ENCODE results near the gene LYRM1. TPM values are rescaled to one million over a fixed set of nuclear protein-coding genes. Genes with fewer than 3 reads are reported as not detected.

Gene LYRM1
- total and polyA plus RNA-seq, 2 of the 8 experiments (the other 6 are each of a cell fraction or from before 2014, with no cell fraction given) = 11.6 to 13.4 TPM

- H2BK5ac ChIP-seq (ENCODE audit: low read depth, low read length) = no peak overlapping the region
- H2AK5ac ChIP-seq (ENCODE audit: low read depth, low read length) = no peak overlapping the region
- no peak overlapping the region for H3K23ac ChIP-seq (ENCODE audit: insufficient read length)
- H3K27ac ChIP-seq (ENCODE audit: low read depth, low read length) = no peak overlapping the region
- H4K5ac ChIP-seq (ENCODE audit: insufficient read length, low read depth, low read length) = no peak overlapping the region
- ChIA-PET CTCF (ENCODE audit: partially characterized antibody) (interaction anchor here (1.0 to 1.7 kb wide), 5 partner anchors 10 to 88 kb away, joined by 3 to 6 read pairs (median 3); no protein-coding TSS in a partner anchor), POLR2A (ENCODE audit: partially characterized antibody) (no interaction called here)
- H3K14ac ChIP-seq (ENCODE audit: insufficient read length) = no peak overlapping the region
- no peak for FAIRE-seq
- H3K4me2 ChIP-seq (ENCODE audit: insufficient read depth in 1 of 2, low read depth in 2 of 2, low read length in 2 of 2) = no peak overlapping the region
- H3K4me3 ChIP-seq (ENCODE audit: extremely low read depth in 1 of 4, insufficient read depth in 2 of 4, low read depth in 3 of 4, low read length in 4 of 4) = no peak overlapping the region
- no peaks in the 10 kb centered on the region for H4K20me1 ChIP-seq (replicated peaks in 1 of 2; ENCODE audit: control insufficient read depth in 1 of 2, insufficient read depth in 2 of 2, low read length in 2 of 2)
- H3K9me3 ChIP-seq (ENCODE audit: insufficient read depth in 2 of 2, low read depth in 1 of 2, low read length in 1 of 2) = peaks cover 0 to 2% of the 10 kb centered on the region in 2 experiments; a peak in 1 of 4 replicates
- no peak overlapping the region for H4K91ac ChIP-seq (replicated peaks; ENCODE audit: insufficient read length, low read length)
- TF ChIP-seq ATF3 (IDR thresholded peaks at IDR 0.05; ENCODE audit: insufficient read depth, low read depth, low read length) (no peak), HDAC2 (IDR thresholded peaks at IDR 0.05; ENCODE audit: borderline replicate concordance in 1 of 2, low read depth in 2 of 2, low read length in 2 of 2) (no peak), ZNF274 (IDR thresholded peaks at IDR 0.05; ENCODE audit: borderline replicate concordance, extremely low read depth, low read length) (no peak)
- H3K23me2 ChIP-seq (ENCODE audit: low read depth, low read length) = 0 out of 2 replicates have a peak, but pooled peaks cover 2% of the 10 kb centered on the region
- H2BK15ac ChIP-seq (ENCODE audit: low read length) = no peak overlapping the region
- no peaks in the 10 kb centered on the region for H3K4me1 ChIP-seq (replicated peaks in 1 of 4; ENCODE audit: control insufficient read depth in 3 of 4, insufficient read depth in 4 of 4, low read length in 3 of 4)
- no peak overlapping the region for H2BK120ac ChIP-seq (replicated peaks; ENCODE audit: low read depth, low read length)
- DNase-seq (ENCODE audit: low read depth in 1 of 2, low spot score in 2 of 2) = no peak
- H2BK12ac ChIP-seq (ENCODE audit: low read depth, low read length) = no peak overlapping the region
- no peak overlapping the region for H2BK20ac ChIP-seq (ENCODE audit: low read length)
- H3K4ac ChIP-seq (replicated peaks; ENCODE audit: insufficient read length, low read depth, low read length) = no peak overlapping the region
- no peaks in the 10 kb centered on the region for H3K79me1 ChIP-seq (ENCODE audit: low read depth, low read length)
- no peaks in the 10 kb centered on the region for H3K27me3 ChIP-seq (replicated peaks in 1 of 4; ENCODE audit: control insufficient read depth in 3 of 4, extremely low read depth in 1 of 4, insufficient read depth in 3 of 4, low read length in 3 of 4)
- no peak overlapping the region for H4K8ac ChIP-seq (ENCODE audit: extremely low read depth, insufficient read depth, low read length)
- H3K56ac ChIP-seq (replicated peaks; ENCODE audit: insufficient read length, low read depth, low read length) = no peak overlapping the region
- H3K9ac ChIP-seq (replicated peaks in 1 of 4; ENCODE audit: extremely low read depth in 1 of 4, low read depth in 3 of 4, low read length in 3 of 4) = no peak overlapping the region
- no peak overlapping the region for H2AFZ ChIP-seq (ENCODE audit: low read length)
- WGBS, 2 experiments (ENCODE audit: extremely low coverage in 1 of 2, insufficient coverage in 1 of 2, insufficient read length in 1 of 2, insufficient replicate concordance in 2 of 2, low coverage in 1 of 2, low lambda C conversion rate in 2 of 2, missing lambda C conversion rate in 1 of 2) = 100% methylated on average over 1 of the region's 2 CpGs; no CpG with 5 or more reads in 1 of the 2 experiments
- H3K79me2 ChIP-seq (ENCODE audit: control insufficient read depth in 1 of 2, insufficient read depth in 2 of 2, low read length in 2 of 2) = no peaks in the 10 kb centered on the region
- no peak overlapping the region for H3K18ac ChIP-seq (ENCODE audit: extremely low read depth, low read length)
- no peaks in the 10 kb centered on the region for H3K36me3 ChIP-seq (ENCODE audit: control insufficient read depth in 2 of 4, insufficient read depth in 4 of 4, low read length in 3 of 4)
These were observed 37.9 kb downstream of the LYRM1 start for GRCh38 chr16:20938426-20938825.
